Stomach (tissue), 4 donors: ENCODE results near the gene SPAG6.
A peak's percentile ranks its signal among the peaks of the same experiment; 100 is the strongest.

Source experiments
- POLR2A ChIP-seq, 4 donors: fragments of 450-650 bp; IDR thresholded peaks; one replicate each; pipeline ENCODE4 v1.6.1; 2016; ENCODE audit warnings: antibody characterized with exemption in 4 of 4, control low read depth in 2 of 4, mild to moderate bottlenecking in 1 of 4, moderate library complexity in 1 of 4
- POLR2AphosphoS5 ChIP-seq, 3 donors: sonication (generic); formaldehyde crosslinking; IDR thresholded peaks; one replicate each; pipeline ENCODE4 v1.6.1; 2016; ENCODE audit warnings: antibody characterized with exemption in 3 of 3
- TF ChIP-seq, protein P1 (sequence below), 7 experiments: fragments of 450-650 bp in 4 of 7; fragments of 200-600 bp in 3 of 7; sonication (generic) in 3 of 7; IDR thresholded peaks; one replicate each; pipeline ENCODE4 v1.5.1; 2016 to 2019; ENCODE audit warnings: antibody characterized with exemption in 7 of 7, control low read depth in 2 of 7, mild to moderate bottlenecking in 1 of 7

DNA sequence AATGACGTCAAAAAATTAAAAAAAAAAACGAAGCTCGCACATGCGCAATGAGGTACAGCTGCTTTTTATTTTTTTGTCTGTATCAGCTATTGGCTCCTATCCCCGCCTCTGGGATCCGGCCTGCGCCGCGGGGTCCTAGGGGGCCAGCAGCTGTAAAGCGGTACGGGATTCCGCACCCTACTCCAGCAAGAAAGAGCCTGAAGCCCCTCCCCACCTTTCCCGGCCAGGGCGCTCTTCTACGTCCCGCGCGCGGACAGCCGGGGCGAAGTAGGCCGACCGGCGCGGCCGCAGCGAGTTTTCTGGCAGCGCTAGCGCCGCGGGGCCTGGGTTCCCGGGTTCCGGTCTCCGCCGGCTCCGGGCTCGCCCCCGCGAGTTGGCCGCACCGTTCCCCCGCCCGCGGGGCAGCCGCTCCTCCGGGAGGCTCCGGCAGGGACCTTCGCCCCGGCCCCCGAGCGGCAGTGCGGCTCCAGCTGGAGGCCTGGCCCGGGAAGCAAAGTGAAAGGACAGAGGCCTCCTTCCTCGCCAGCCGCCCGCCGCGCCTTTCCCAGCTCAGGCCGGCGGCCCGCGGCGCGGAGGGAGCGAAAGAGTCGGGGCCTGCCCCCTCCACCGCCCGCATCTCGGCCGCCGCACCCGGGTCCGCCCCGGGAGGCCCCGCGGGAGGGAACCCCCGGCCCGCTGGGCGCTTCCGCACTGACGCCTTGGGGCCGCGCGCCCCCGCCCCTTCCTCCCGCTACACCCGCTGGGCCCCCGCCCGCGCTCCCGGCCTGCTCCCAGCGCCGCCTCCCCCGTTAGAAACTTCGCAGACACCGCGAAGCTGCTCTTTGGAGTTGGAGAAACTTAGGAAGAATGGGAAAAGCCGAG lies 4.7 kb upstream of the SPAG6 start:
- TF ChIP-seq POLR2AphosphoS5 (IDR thresholded peaks at IDR 0.05) (peak in 2 of 3 donors; percentile 58 to 66), POLR2A (IDR thresholded peaks at IDR 0.05) (peak in 1 of 4 donors; percentile 35)
- TF ChIP-seq, protein P1, sequence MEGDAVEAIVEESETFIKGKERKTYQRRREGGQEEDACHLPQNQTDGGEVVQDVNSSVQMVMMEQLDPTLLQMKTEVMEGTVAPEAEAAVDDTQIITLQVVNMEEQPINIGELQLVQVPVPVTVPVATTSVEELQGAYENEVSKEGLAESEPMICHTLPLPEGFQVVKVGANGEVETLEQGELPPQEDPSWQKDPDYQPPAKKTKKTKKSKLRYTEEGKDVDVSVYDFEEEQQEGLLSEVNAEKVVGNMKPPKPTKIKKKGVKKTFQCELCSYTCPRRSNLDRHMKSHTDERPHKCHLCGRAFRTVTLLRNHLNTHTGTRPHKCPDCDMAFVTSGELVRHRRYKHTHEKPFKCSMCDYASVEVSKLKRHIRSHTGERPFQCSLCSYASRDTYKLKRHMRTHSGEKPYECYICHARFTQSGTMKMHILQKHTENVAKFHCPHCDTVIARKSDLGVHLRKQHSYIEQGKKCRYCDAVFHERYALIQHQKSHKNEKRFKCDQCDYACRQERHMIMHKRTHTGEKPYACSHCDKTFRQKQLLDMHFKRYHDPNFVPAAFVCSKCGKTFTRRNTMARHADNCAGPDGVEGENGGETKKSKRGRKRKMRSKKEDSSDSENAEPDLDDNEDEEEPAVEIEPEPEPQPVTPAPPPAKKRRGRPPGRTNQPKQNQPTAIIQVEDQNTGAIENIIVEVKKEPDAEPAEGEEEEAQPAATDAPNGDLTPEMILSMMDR (IDR thresholded peaks at IDR 0.05) = no peak
